HG03196 (cell line): ENCODE measurements around the gene ITPK1.

Experiments used
- ATAC-seq: cut with Tn5 transposase; IDR thresholded peaks from one replicate; pipeline ENCODE4 v1.9.1; 2021; ENCODE audit not compliant: unreplicated experiment

The ITPK1 gene

GRCh38 chr14:92903359-92903758, 212.4 kb downstream of the ITPK1 start:
- no peak for ATAC-seq

- ATAC-seq: no peak
Measured at GRCh38 chr14:92902726-92903125, 213.0 kb downstream of the ITPK1 start.

GRCh38 chr14:92902191-92902590, 213.5 kb downstream of the ITPK1 start:
- no peak for ATAC-seq

GRCh38 chr14:92900660-92901059, 215.1 kb downstream of the ITPK1 start:
- ATAC-seq: no peak

- ATAC-seq: no peak
Measured at GRCh38 chr14:92898566-92899131, 217.1 kb downstream of the ITPK1 start.

GRCh38 chr14:92897922-92898565, 217.7 kb downstream of the ITPK1 start:
- no peak for ATAC-seq

- no peak for ATAC-seq
Measured at GRCh38 chr14:92895352-92895878, 220.3 kb downstream of the ITPK1 start.

GRCh38 chr14:92892589-92892988, 223.1 kb downstream of the ITPK1 start:
- ATAC-seq: no peak

GRCh38 chr14:92890830-92891588, 224.7 kb downstream of the ITPK1 start:
- no peak for ATAC-seq

- ATAC-seq: no peak
Measured at GRCh38 chr14:92888896-92889295, 226.8 kb downstream of the ITPK1 start.

- no peak for ATAC-seq
Measured at GRCh38 chr14:92887157-92887556, 228.6 kb downstream of the ITPK1 start.
